ENCODE measurements around the gene RFFL.

DNA sequence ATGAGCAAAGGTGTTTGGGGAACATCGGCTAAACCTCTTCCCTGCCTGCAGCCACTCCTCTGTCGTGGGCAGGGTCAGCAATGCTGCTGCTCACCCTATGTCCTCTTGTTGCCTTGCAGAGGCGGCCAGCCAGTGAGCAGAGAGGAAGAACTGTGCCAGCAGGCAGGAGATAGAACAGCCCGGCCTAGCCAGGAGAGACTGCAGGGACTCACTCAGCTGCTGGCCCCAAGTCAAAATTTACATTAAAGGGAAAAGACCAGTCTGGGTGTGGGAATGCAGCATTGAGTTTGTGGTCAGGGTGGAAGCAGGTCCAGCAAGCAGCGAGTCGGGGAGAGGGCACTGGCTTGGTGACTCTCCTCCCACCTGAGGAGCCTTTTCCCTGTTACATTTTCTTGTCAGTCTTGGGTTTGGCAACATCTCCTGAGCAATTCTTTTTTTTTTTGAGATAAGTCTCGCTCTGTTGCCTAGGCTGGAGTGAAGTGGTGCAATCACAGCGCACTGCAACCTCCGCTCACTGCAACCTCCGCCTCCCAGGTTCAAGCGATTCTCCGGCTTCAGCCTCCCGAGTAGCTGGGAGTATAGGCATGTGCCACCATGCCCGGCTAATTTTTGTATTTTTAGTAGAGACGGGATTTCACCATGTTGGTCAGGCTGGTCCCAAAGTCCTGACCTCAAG, 60.5 kb downstream of the RFFL start:
- no peak for TF ChIP-seq POLR2A (IDR thresholded peaks at IDR 0.05; ENCODE audit: low read depth, low read length)
- TF ChIP-seq, protein P1, sequence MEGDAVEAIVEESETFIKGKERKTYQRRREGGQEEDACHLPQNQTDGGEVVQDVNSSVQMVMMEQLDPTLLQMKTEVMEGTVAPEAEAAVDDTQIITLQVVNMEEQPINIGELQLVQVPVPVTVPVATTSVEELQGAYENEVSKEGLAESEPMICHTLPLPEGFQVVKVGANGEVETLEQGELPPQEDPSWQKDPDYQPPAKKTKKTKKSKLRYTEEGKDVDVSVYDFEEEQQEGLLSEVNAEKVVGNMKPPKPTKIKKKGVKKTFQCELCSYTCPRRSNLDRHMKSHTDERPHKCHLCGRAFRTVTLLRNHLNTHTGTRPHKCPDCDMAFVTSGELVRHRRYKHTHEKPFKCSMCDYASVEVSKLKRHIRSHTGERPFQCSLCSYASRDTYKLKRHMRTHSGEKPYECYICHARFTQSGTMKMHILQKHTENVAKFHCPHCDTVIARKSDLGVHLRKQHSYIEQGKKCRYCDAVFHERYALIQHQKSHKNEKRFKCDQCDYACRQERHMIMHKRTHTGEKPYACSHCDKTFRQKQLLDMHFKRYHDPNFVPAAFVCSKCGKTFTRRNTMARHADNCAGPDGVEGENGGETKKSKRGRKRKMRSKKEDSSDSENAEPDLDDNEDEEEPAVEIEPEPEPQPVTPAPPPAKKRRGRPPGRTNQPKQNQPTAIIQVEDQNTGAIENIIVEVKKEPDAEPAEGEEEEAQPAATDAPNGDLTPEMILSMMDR (conservative IDR thresholded peaks at IDR 0.05; ENCODE audit: low read depth, low read length): no peak
- no peak for TF ChIP-seq BHLHE40 (IDR thresholded peaks at IDR 0.05; ENCODE audit: low read depth, low read length)
- no peak for TF ChIP-seq MAZ (IDR thresholded peaks at IDR 0.05; ENCODE audit: borderline replicate concordance, low read depth, low read length)
- no peak for TF ChIP-seq FOS (IDR thresholded peaks at IDR 0.05; ENCODE audit: low read depth, low read length)
- no peak for TF ChIP-seq MXI1 (IDR thresholded peaks at IDR 0.05; ENCODE audit: borderline replicate concordance, low read depth, low read length)
- no peak for TF ChIP-seq RCOR1 (IDR thresholded peaks at IDR 0.05; ENCODE audit: insufficient replicate concordance, low read length)
